HCT116 (cell line): ENCODE data around the gene RBM38. TPM values are rescaled to one million over a fixed set of nuclear protein-coding genes. Genes with fewer than 3 reads are reported as not detected.

Experiments
- ATAC-seq: fragments of 200-7000 bp; cut with Tn5 transposase; 2 replicates; pipeline ENCODE4 v1.9.1; 2020; ENCODE audit warnings: mild to moderate bottlenecking, moderate library complexity
- BruUV-seq: library from RNA; stranded (reverse); fragments of 400-500 nt; replicated peaks from 2 replicates; lab custom pipeline; 2021; lab: Mats Ljungman, UMichigan
- CTCF ChIA-PET: fragments of 300-600 bp; sonication (Branson Sonifier 250); formaldehyde crosslinking; loops from one replicate; lab custom pipeline; 2021; ENCODE audit warnings: antibody characterized with exemption; lab: Charles Lee
- POLR2A ChIA-PET: fragments of 300-600, 350-600 bp; sonication (Branson Sonifier 250); formaldehyde crosslinking; loops from one replicate; lab custom pipeline; 2021; ENCODE audit warnings: antibody characterized with exemption; lab: Charles Lee
- RAD21 ChIA-PET, 2 experiments: fragments of 300-600 bp; sonication (Branson Sonifier 250); formaldehyde crosslinking; loops; one replicate each; lab custom pipeline; 2023; ENCODE audit warnings: low total read pairs in 2 of 2; ENCODE audit not compliant: uncharacterized antibody in 2 of 2, unreplicated experiment in 2 of 2, low non-redundant PET in 1 of 2; lab: Charles Lee
- DNase-seq: peaks from one replicate; pipeline ENCODE4 v3.0.0-alpha.2; 2010; ENCODE audit warnings: low read depth, low spot score
- H2AFZ ChIP-seq: fragments of 200-600 bp; shearing (Covaris generic), sonication (generic); 2 replicates; pipeline ENCODE4 v1.6.1; 2017; ENCODE audit warnings: low read depth, mixed run types, mixed read lengths, antibody characterized with exemption, low read length; ENCODE audit not compliant: poor library complexity, severe bottlenecking
- H3K27ac ChIP-seq: 2 replicates; pipeline ENCODE4 v1.5.1; 2012; ENCODE audit warnings: low read depth, low read length
- H3K27me3 ChIP-seq: fragments of 200-600 bp; sonication (generic); 2 replicates; pipeline ENCODE4 v1.6.1; 2016; ENCODE audit warnings: mixed run types, low read length, mixed read lengths; ENCODE audit not compliant: insufficient read depth
- H3K36me3 ChIP-seq, 2 experiments: fragments of 200-500 bp in 1 of 2; fragments of 200-600 bp in 1 of 2; sonication (Bioruptor generic) in 1 of 2; sonication (generic) in 1 of 2; 2 replicates each; pipeline versions ENCODE4 v1.5.1 to v1.6.1; 2014 to 2016; ENCODE audit warnings: low read length in 2 of 2, inconsistent platforms in 1 of 2, mixed read lengths in 1 of 2, mixed run types in 1 of 2; ENCODE audit not compliant: insufficient read depth in 2 of 2, control insufficient read depth in 1 of 2
- H3K4me1 ChIP-seq, 2 experiments: fragments of 200-600 bp in 1 of 2; sonication (generic) in 1 of 2; 2 replicates each; pipeline versions ENCODE4 v1.5.1 to v1.6.1; 2012 to 2017; ENCODE audit warnings: low read length in 2 of 2, inconsistent platforms in 1 of 2, mild to moderate bottlenecking in 1 of 2, mixed read lengths in 1 of 2, mixed run types in 1 of 2, moderate library complexity in 1 of 2; ENCODE audit not compliant: insufficient read depth in 2 of 2, control insufficient read depth in 1 of 2
- H3K4me2 ChIP-seq: fragments of 200-600 bp; sonication (generic); 2 replicates; pipeline ENCODE4 v1.6.1; 2017; ENCODE audit warnings: mixed run types, low read length, mixed read lengths
- H3K4me3 ChIP-seq, 2 experiments: fragments of 200-600 bp in 1 of 2; sonication (generic) in 1 of 2; replicated peaks in 1 of 2; 2 replicates each; pipeline ENCODE4 v1.5.1; 2011 to 2016; ENCODE audit warnings: low read length in 2 of 2, control low read depth in 1 of 2, low read depth in 1 of 2, mild to moderate bottlenecking in 1 of 2, mixed read lengths in 1 of 2, mixed run types in 1 of 2
- H3K79me2 ChIP-seq: fragments of 200-600 bp; sonication (generic); 2 replicates; pipeline ENCODE4 v1.6.1; 2017; ENCODE audit warnings: mild to moderate bottlenecking, mixed run types, low read length, moderate library complexity, mixed read lengths; ENCODE audit not compliant: insufficient read depth
- H3K9ac ChIP-seq: fragments of 200-600 bp; sonication (generic); 2 replicates; pipeline ENCODE4 v1.6.1; 2016; ENCODE audit warnings: low read length, mixed read lengths
- H3K9me2 ChIP-seq: fragments of 200-600 bp; sonication (generic), shearing (Covaris generic); 2 replicates; pipeline ENCODE4 v1.6.1; 2017; ENCODE audit warnings: mixed run types, mild to moderate bottlenecking, moderate library complexity; ENCODE audit not compliant: insufficient read depth
- H3K9me3 ChIP-seq, 2 experiments: fragments of 200-500 bp in 1 of 2; fragments of 200-600 bp in 1 of 2; sonication (Bioruptor generic) in 1 of 2; sonication (generic) in 1 of 2; 2 replicates each; pipeline ENCODE4 v1.6.1; 2014 to 2017; ENCODE audit warnings: low read length in 2 of 2, mixed read lengths in 2 of 2, inconsistent platforms in 1 of 2, low read depth in 1 of 2, mild to moderate bottlenecking in 1 of 2, mixed run types in 1 of 2, moderate library complexity in 1 of 2; ENCODE audit not compliant: control insufficient read depth in 1 of 2, insufficient read depth in 1 of 2
- H4K20me1 ChIP-seq: fragments of 200-600 bp; sonication (generic), shearing (Covaris generic); 2 replicates; pipeline ENCODE4 v1.6.1; 2017; ENCODE audit warnings: mixed run types, mild to moderate bottlenecking, moderate library complexity; ENCODE audit not compliant: insufficient read depth
- ATF3 ChIP-seq: IDR thresholded peaks from 2 replicates; pipeline ENCODE4 v1.6.1; 2012
- CEBPB ChIP-seq: IDR thresholded peaks from 2 replicates; pipeline ENCODE4 v1.6.1; 2012; ENCODE audit warnings: low read depth
- EGR1 ChIP-seq: IDR thresholded peaks from 2 replicates; pipeline ENCODE4 v1.6.1; 2012; ENCODE audit warnings: low read depth
- EZH2 ChIP-seq: fragments of 200-600 bp; sonication (generic); IDR thresholded peaks from 2 replicates; pipeline ENCODE4 v1.6.1; 2017; ENCODE audit warnings: antibody characterized with exemption, mixed run types
- EZH2phosphoT487 ChIP-seq: fragments of 200-600 bp; IDR thresholded peaks from 2 replicates; pipeline ENCODE4 v1.6.1; 2018; ENCODE audit warnings: antibody characterized with exemption, borderline replicate concordance
- POLR2A ChIP-seq: IDR thresholded peaks from 2 replicates; pipeline ENCODE4 v1.7.0; 2011; ENCODE audit warnings: borderline replicate concordance; ENCODE audit not compliant: insufficient read depth, insufficient read length; ENCODE audit errors: extremely low read depth
- POLR2AphosphoS5 ChIP-seq: IDR thresholded peaks from 2 replicates; pipeline ENCODE4 v1.6.1; 2011; ENCODE audit warnings: mild to moderate bottlenecking, low read depth, low read length, moderate library complexity
- RAD21 ChIP-seq: IDR thresholded peaks from 2 replicates; pipeline ENCODE4 v1.6.1; 2012; ENCODE audit warnings: low read depth, mild to moderate bottlenecking
- SIN3A ChIP-seq: IDR thresholded peaks from 2 replicates; pipeline ENCODE4 v1.6.1; 2012; ENCODE audit warnings: low read depth
- SRF ChIP-seq: IDR thresholded peaks from 2 replicates; pipeline ENCODE4 v1.6.1; 2012; ENCODE audit warnings: low read depth
- TCF7L2 ChIP-seq: IDR thresholded peaks from 2 replicates; pipeline ENCODE4 v1.7.0; 2011; ENCODE audit warnings: borderline replicate concordance, inconsistent platforms; ENCODE audit not compliant: insufficient read depth, insufficient read length; ENCODE audit errors: extremely low read depth
- YY1 ChIP-seq: IDR thresholded peaks from 2 replicates; pipeline ENCODE4 v1.6.1; 2011; ENCODE audit warnings: low read length, low read depth, moderate library complexity, mild to moderate bottlenecking; ENCODE audit not compliant: insufficient replicate concordance; ENCODE audit errors: extremely low read depth
- ZBTB33 ChIP-seq: IDR thresholded peaks from 2 replicates; pipeline ENCODE4 v1.6.1; 2011; ENCODE audit warnings: mild to moderate bottlenecking, low read length, moderate library complexity; ENCODE audit not compliant: insufficient replicate concordance; ENCODE audit errors: extremely low read depth
- ZFX ChIP-seq: fragments of 450-650 bp; IDR thresholded peaks from 2 replicates; pipeline ENCODE4 v1.6.1; 2017
- ZNF274 ChIP-seq: fragments of 200-500 bp; sonication (Bioruptor generic); IDR thresholded peaks from 2 replicates; pipeline ENCODE4 v1.6.1; 2014; ENCODE audit warnings: mild to moderate bottlenecking, low read depth, low read length, inconsistent platforms
- intact Hi-C: fragments of 100-400 bp; cut with micrococcal nuclease; formaldehyde crosslinking; loops from 2 replicates; pipeline ENCODE4 v1.10.0; 2022
- total RNA-seq: library from RNA; stranded (reverse); gene quantifications from one replicate; pipeline ENCODE4 v1.2.1, GENCODE V29; 2021; ENCODE audit not compliant: unreplicated experiment
- TF ChIP-seq, protein P1 (sequence below): IDR thresholded peaks from 2 replicates; pipeline ENCODE4 v1.6.1; 2012; ENCODE audit warnings: low read depth
- TF ChIP-seq, protein P2 (sequence below): IDR thresholded peaks from 2 replicates; pipeline ENCODE4 v1.6.1; 2012
- TF ChIP-seq, protein P3 (sequence below), 3 experiments: fragments of 200-600 bp in 1 of 3; sonication (generic) in 1 of 3; IDR thresholded peaks in 2 of 3; conservative IDR thresholded peaks in 1 of 3; 2 replicates each; pipeline ENCODE4 v1.5.1; 2012 to 2017; ENCODE audit warnings: low read depth in 2 of 3, low read length in 2 of 3, antibody characterized with exemption in 1 of 3, borderline replicate concordance in 1 of 3, control low read depth in 1 of 3, mild to moderate bottlenecking in 1 of 3, mixed read lengths in 1 of 3, mixed run types in 1 of 3, moderate library complexity in 1 of 3; ENCODE audit not compliant: insufficient read depth in 1 of 3

The RBM38 gene
- total RNA-seq, 1 experiment from 2014 or later = 36.2 TPM

DNA sequence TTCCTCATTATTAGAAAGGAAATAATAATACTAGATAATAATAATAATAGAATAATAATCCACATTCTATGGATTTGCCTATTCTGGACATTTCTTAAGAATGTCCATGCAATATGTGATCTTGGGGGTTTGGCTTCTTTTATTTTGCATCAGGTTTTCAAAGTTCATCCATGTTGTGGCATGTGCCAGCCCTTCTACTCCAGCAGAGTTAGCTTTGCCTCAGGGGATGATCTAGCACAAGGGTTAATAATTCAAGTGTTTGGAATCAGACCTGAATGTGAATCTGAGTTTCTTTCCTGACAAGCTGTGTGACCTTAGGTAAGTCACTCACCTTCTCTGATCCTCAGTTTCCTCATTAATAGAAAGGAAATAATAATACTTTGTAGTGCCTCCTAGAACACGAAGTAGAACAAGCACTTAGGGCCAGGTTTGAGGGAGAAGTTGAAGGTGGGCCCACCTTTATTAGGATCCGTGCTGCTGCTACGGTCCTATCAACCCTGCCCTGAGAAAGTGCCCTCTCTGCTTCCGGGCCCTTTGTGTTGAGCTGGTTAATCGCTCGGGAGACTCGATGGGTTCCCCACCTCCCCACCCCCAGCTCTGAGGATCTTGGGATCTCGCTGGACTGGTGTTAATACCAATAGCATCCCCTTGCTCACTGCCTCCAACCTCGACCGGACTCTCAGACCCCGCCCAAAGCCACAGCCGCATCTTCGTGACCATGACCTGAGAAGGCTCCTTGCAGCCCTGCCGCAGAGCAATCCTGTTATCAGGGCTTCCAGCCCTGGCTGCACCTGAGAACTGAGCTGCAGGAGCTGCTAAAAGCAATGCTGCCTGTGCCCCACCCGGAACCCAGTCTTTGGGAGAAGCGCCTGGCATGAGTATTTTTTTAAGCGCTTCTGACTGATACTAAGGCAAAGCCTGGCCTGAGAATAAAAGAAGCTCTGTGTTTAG is 26.9 kb downstream of the RBM38 start:
- Histone ChIP-seq H3K4me2 (no peak overlapping the region), H3K9ac (no peak overlapping the region), H3K27ac (no peak overlapping the region), H3K27me3 (peaks cover 4% of the 10 kb centered on the region; the same call in 1 of the 2 replicates), H3K4me3 (no peak overlapping the region), H2AFZ (no peak overlapping the region), H4K20me1 (no peaks in the 10 kb centered on the region), H3K9me2 (no peaks in the 10 kb centered on the region), H3K36me3 (no peaks in the 10 kb centered on the region), H3K79me2 (no peaks in the 10 kb centered on the region), H3K4me1 (peaks cover 0 to 5% of the 10 kb centered on the region in 2 experiments; a peak in 2 of 4 replicates), H3K9me3 (no peaks in the 10 kb centered on the region)
- CTCF ChIA-PET = no interaction called here
- ATAC-seq (no peak), DNase-seq (no peak)
- intact Hi-C loops = no loop called here
- RAD21 ChIA-PET = no interaction called here
- POLR2A ChIA-PET = no interaction called here
- BruUV-seq = no TSS peak
- TF ChIP-seq ATF3 = no peak
- TF ChIP-seq TCF7L2 = no peak
- TF ChIP-seq, protein P1, sequence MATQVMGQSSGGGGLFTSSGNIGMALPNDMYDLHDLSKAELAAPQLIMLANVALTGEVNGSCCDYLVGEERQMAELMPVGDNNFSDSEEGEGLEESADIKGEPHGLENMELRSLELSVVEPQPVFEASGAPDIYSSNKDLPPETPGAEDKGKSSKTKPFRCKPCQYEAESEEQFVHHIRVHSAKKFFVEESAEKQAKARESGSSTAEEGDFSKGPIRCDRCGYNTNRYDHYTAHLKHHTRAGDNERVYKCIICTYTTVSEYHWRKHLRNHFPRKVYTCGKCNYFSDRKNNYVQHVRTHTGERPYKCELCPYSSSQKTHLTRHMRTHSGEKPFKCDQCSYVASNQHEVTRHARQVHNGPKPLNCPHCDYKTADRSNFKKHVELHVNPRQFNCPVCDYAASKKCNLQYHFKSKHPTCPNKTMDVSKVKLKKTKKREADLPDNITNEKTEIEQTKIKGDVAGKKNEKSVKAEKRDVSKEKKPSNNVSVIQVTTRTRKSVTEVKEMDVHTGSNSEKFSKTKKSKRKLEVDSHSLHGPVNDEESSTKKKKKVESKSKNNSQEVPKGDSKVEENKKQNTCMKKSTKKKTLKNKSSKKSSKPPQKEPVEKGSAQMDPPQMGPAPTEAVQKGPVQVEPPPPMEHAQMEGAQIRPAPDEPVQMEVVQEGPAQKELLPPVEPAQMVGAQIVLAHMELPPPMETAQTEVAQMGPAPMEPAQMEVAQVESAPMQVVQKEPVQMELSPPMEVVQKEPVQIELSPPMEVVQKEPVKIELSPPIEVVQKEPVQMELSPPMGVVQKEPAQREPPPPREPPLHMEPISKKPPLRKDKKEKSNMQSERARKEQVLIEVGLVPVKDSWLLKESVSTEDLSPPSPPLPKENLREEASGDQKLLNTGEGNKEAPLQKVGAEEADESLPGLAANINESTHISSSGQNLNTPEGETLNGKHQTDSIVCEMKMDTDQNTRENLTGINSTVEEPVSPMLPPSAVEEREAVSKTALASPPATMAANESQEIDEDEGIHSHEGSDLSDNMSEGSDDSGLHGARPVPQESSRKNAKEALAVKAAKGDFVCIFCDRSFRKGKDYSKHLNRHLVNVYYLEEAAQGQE = no peak
- no peak for TF ChIP-seq EZH2phosphoT487
- TF ChIP-seq EZH2 = no peak
- no peak for TF ChIP-seq SIN3A
- TF ChIP-seq YY1 = no peak
- no peak for TF ChIP-seq POLR2A
- TF ChIP-seq POLR2AphosphoS5 = no peak
- TF ChIP-seq CEBPB = no peak
- no peak for TF ChIP-seq RAD21
- TF ChIP-seq, protein P2, sequence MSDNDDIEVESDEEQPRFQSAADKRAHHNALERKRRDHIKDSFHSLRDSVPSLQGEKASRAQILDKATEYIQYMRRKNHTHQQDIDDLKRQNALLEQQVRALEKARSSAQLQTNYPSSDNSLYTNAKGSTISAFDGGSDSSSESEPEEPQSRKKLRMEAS = no peak
- no peak for TF ChIP-seq ZBTB33
- no peak for TF ChIP-seq SRF
- TF ChIP-seq ZNF274 = no peak
- TF ChIP-seq ZFX = no peak
- TF ChIP-seq, protein P3, sequence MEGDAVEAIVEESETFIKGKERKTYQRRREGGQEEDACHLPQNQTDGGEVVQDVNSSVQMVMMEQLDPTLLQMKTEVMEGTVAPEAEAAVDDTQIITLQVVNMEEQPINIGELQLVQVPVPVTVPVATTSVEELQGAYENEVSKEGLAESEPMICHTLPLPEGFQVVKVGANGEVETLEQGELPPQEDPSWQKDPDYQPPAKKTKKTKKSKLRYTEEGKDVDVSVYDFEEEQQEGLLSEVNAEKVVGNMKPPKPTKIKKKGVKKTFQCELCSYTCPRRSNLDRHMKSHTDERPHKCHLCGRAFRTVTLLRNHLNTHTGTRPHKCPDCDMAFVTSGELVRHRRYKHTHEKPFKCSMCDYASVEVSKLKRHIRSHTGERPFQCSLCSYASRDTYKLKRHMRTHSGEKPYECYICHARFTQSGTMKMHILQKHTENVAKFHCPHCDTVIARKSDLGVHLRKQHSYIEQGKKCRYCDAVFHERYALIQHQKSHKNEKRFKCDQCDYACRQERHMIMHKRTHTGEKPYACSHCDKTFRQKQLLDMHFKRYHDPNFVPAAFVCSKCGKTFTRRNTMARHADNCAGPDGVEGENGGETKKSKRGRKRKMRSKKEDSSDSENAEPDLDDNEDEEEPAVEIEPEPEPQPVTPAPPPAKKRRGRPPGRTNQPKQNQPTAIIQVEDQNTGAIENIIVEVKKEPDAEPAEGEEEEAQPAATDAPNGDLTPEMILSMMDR (IDR thresholded peaks at IDR 0.05 in 2 of 3, conservative IDR thresholded peaks at IDR 0.05 in 1 of 3; ENCODE audit: borderline replicate concordance in 1 of 3, insufficient read depth in 1 of 3, low read depth in 2 of 3, low read length in 2 of 3) = no peak
- no peak for TF ChIP-seq EGR1
